Measurements from ENCODE around the gene CXCL12.

DNA sequence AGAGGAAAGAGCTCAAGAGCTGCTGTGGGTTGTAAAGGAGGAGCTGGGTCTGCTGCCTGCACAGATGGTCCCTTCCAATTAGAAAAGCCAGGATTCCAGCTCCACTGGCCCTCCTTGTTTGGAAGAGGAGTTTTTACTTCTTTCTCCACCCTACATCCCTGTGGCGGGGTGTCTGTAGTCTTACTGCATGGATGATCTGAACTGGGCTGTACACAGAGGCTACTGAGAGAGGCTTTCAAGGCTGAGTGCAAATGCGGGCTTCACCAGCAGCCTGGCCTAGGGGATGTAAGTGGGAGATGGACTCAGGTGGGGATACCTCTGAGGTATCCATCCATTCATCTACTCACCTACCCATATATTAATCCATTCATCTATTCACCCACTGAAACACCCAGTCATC is 7.1 kb upstream of the CXCL12 start:
- no peak for TF ChIP-seq TAF1 (IDR thresholded peaks at IDR 0.05; ENCODE audit: low read depth)
- TF ChIP-seq, protein P1, sequence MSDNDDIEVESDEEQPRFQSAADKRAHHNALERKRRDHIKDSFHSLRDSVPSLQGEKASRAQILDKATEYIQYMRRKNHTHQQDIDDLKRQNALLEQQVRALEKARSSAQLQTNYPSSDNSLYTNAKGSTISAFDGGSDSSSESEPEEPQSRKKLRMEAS (IDR thresholded peaks at IDR 0.05) = no peak
- no peak for TF ChIP-seq EP300 (IDR thresholded peaks at IDR 0.05; ENCODE audit: borderline replicate concordance)
- TF ChIP-seq, protein P2, sequence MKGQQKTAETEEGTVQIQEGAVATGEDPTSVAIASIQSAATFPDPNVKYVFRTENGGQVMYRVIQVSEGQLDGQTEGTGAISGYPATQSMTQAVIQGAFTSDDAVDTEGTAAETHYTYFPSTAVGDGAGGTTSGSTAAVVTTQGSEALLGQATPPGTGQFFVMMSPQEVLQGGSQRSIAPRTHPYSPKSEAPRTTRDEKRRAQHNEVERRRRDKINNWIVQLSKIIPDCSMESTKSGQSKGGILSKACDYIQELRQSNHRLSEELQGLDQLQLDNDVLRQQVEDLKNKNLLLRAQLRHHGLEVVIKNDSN (IDR thresholded peaks at IDR 0.05) = no peak
- TF ChIP-seq YY1 (IDR thresholded peaks at IDR 0.05; ENCODE audit: low read depth) = no peak
- TF ChIP-seq TEAD4 (IDR thresholded peaks at IDR 0.05) = no peak
- TF ChIP-seq NFIC (IDR thresholded peaks at IDR 0.05) = no peak
- no peak for TF ChIP-seq CEBPB (IDR thresholded peaks at IDR 0.05)
- TF ChIP-seq RAD21 (IDR thresholded peaks at IDR 0.05; ENCODE audit: low read depth) = no peak
